Islet precursor cell (in vitro differentiated cells): ENCODE measurements around the gene OR10W1.

Experiments
- DNase-seq: peaks from one replicate; pipeline ENCODE4 v3.0.0-alpha.2; 2018

OR10W1 gene, protein sequence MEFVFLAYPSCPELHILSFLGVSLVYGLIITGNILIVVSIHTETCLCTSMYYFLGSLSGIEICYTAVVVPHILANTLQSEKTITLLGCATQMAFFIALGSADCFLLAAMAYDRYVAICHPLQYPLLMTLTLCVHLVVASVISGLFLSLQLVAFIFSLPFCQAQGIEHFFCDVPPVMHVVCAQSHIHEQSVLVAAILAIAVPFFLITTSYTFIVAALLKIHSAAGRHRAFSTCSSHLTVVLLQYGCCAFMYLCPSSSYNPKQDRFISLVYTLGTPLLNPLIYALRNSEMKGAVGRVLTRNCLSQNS

DNA sequence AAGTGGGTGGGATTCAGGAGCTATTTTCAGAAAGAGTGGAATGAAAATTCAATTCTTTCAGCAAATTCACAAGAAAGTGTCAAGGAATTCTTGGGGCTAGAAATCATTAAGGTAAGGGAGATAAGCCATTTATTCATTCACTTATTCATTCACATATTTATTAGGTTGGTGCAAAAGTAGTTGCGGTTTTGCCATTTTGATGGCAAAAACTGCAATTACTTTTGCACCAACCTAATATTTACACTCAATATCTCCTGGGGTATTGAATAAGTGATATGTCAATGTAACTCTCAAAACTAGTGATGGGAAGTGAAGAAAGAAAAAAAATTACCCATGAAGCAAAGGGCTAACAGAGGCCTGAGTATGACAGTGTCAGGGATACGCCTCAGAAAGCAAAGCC lies at the start of gene OR10W1:
OR10W1 (minus strand) TSS at position 119 of the 400 bp plus-strand sequence. CDS start 402 bp downstream, outside the sequence.
- no peak for DNase-seq

DNA sequence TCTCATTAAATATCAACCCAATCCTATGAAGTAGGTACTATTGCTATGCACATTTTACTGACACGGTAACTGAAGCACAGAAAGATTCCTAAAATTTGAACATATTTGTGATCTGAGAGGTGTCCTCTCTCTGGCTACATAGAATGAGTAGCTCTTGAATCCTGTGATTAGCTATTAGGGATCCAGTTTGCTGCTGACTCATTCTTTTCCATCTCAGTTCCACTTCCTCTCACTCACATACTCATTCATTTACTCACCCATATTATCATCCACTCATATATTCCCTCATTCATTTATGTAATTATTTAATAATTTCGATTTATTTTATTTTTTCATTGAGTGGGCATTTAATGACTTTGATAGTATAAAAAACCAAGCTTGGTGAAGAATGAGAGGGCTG lies 48.1 kb upstream of the OR10W1 start:
- DNase-seq: no peak

DNA sequence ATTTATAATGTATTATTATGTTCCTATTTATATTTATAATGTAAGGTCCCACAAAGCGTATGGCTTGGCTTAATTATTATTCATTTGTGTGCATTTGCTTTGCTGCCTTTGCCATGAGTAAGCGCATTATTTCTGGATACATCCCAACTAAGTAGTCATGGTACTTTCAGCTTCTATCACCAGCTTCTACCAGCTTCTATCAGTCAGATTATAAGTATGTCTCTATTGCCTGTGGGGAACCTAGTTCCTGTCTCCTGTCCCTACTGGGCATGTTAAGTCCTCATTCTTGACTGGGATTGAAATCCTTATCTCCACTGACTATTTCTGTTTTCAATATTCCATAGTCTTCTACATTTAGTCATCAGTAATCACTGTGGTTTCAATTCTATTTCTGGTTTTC lies 33.5 kb upstream of the OR10W1 start:
- no peak for DNase-seq

DNA sequence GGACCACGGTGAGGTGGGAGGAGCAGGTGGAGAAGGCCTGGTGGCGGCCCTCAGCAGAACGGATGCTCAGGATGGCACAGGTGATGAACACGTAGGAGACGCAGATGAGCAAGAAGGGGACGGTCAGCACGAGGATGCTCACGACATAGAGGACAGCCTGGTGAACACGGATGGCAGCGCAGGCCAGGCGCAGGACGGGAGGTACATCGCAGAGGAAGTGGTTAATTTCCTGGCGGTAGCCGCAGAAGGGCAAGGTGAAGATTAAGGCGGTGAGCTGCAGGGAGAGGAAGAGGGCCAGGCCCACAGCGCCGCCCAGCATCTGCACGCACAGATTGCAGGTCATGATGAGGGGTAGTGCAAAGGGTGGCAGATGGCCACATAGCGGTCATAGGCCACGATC lies 24.0 kb upstream of the OR10W1 start:
- no peak for DNase-seq

DNA sequence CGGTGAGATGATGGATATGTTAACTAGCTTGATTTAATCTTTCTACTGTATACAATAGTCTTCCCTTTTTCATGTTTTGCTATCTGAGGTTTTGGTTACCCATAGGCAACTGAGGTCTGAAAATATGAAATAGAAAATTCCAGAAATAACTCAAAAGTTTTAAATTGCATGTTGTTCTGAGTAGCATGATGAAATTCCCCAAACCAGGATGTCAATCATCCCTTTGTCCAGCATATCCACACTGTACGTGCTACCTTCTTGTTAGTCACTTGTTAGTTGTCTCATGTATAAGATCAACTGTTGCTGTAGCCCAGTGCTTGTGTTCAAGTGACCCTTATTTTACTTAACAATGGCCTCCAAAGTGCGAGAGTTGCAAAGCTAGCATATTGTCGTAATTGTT lies 21.2 kb upstream of the OR10W1 start:
- DNase-seq: no peak

DNA sequence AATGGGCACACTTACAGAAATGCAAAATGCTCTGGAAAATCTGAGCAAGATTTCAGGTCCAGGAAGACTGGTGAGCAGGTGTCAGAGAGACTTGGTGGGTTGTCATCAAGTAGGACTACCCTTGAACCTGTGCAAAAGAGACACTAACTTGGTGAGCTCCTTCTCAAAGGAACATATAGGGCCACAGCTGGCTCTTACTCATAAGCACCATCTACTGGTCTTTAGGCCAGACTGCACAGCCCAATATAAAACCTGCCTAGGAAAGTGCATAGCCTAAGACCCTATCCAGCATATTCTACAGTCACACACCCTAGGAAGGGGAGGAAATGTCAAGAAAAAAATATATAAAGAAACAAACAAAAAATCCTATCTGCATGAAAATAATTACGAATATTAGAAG lies 18.2 kb upstream of the OR10W1 start:
- peak; percentile 60 for DNase-seq

DNA sequence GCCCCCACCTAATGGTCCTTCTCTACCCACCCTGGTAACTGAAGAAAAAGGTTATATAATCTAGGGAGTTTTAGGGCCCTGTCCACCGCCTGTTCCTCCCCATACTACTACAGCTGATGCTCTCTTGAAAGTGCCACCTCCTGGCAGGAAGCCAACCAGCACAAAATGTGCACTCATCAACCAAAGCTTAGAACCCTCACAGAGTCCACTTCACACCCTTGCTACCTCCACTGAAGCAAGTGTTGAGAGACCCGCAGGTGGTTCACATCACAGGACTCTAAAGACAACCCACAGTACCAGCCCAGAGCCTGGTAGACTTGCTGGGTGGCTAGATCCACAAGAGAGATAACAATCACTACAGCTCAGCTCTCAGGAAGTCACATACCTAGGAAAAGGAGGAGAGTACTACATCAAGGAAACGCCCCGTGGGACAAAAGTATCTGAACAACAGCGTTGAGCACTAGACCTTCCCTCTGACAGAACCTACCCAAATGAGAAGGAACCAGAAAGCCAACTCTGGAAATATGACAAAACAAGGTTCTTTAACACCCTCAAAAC lies 17.5 kb upstream of the OR10W1 start:
- peak; percentile 41 for DNase-seq

DNA sequence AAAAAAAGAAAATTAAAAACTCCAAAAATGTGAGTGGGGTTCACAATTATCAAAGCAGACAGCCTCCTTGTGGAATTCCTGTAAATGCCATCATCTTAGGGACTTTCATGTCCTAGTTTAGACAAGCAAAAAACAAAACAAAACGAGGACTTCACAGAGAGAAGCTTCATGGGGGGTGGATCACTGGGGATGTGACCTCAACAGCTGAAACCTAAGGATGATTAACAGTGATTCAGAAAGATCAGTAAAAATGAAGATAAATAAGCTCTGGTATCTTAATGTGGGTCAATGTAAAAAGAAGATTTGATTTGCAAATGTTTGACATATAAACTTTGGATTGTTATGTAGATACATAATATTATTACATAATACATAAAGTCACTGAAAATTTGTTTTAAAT lies 8.1 kb upstream of the OR10W1 start:
- DNase-seq: no peak

DNA sequence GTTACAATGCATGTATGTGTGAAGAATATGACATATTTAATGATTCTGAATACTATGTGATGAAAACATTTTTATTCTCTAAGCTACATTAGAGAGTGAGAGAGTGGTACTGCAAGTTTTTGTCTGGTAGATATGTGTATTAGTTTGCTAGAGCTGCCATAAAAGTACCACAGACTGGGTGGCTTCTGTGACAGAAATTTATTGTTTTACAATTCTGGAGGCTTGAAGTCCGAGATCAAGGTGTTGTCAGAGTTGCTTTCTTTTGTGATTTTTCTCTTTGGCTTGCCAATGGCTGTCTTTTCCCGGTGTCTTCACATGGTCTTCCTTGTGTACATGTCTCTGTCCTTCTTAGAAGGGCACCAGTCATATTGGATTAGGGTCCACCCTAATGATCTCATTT lies 6.9 kb upstream of the OR10W1 start:
- no peak for DNase-seq

DNA sequence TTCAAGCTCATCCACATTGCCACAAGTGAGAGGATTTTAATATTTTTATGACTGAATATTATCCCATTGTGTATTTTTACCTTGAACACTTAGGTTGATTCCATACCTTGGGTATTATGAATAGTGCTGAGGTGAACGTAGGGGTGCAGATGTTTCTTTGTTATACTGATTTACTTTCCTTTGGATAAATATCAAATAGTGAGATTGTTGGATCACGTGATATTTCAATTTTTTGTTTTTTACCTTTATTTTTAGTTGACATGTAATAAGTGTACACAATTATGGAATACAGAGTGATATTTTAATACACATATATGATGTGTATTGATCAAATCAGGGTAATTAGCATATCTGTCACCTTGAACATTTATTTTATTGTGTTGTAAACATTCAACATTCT lies 8.1 kb downstream of the OR10W1 start:
- DNase-seq: no peak

DNA sequence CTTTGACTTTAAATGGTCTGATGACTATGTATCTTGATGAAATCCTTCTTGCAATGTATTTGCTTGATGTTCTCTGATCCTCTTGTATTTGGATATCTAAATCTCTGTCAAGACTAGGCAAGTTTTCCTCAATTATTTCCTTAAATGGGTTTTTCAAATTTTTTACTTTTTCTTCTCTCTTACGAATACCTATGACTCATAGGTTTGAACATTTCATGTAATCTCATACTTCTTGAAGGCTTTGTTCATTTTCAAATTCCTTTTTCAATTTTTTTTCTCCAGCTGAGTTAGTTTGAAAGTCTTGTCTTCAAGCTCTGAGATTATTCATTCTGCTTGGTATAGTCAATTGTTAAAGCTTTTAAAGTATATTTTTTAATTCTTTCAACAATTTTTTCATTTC lies 13.1 kb downstream of the OR10W1 start:
- no peak for DNase-seq

DNA sequence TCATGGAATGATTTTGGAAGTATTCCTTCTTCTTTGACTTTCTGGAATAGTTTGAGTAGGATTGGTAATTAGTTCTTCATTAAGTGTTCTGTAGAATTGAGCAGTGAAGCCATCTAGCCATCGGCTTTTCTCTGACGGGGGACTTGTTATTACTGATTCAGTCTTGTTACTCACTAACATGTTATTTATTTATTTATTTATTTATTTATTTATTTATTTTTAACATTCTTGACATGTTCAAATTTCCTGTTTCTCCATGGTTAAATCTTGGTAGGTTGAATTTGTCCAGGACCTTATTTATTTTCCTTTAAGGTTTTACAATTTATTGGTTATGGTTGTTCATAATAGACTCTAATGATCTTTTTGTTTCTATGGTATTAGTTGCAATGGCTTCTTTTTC lies 24.1 kb downstream of the OR10W1 start:
- DNase-seq: no peak

DNA sequence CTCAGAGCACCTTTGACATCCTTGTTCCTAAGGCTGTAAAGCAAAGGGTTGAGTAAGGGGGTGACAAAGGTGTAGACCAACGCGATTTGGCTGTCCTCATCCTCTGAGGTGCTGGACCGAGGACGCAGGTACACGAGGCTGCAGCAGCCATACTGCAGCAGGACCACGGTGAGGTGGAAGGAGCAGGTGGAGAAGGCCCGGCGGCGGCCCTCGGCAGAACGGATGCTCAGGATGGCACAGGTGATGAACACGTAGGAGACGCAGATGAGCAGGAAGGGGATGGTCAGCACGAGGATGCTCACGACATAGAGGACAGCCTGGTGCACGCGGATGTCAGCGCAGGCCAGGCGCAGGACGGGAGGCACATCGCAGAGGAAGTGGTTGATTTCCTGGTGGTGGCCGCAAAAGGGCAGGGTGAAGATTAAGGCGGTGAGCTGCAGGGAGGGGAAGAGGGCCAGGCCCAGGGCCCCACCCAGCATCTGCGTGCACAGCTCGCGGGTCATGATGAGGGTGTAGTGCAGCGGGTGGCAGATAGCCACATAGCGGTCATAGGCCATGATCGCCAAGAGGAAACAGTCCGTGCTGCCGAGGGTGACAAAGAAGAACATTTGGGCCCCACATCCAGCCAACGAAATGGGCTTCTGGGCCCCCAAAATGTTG lies 40.0 kb downstream of the OR10W1 start:
- no peak for DNase-seq

DNA sequence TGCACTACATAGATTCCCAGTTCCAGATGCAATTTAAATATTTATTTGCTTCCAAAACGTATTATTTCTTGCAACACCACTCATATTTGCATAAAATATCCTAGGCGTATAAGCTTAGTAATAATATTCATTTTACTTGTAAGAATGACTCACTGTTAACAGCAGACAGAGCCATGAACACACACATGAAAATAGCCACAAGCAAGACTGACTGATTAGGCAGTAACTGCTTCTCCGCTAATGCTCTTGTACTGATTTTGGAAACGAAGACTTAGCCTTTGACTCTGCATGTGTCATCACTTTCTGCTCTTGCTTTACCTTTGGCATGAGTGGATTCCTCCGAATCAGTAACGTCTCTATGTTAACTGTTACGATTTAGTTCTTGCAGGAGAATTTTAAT lies 45.3 kb downstream of the OR10W1 start:
- DNase-seq: no peak
